NB4 (cell line): Measurements from ENCODE around the gene CHRNB2.
"Not testable (repeated sequence)": the region's sequence is repeated elsewhere in the genome, so short reads cannot be mapped to it uniquely, and the experiment has no call there.

Source experiments
- DNase-seq: peaks from one replicate; pipeline ENCODE4 v3.0.0; 2010; ENCODE audit warnings: low read depth
- H3K4me3 ChIP-seq: one replicate; pipeline ENCODE4 v1.5.1; 2011; ENCODE audit warnings: mild to moderate bottlenecking, low read depth, low read length, moderate library complexity
- CTCF ChIP-seq: IDR thresholded peaks from one replicate; pipeline ENCODE4 v1.5.1; 2012; ENCODE audit warnings: low read depth, low read length
- MAX ChIP-seq: IDR thresholded peaks from 2 replicates; pipeline ENCODE4 v1.6.1; 2011; ENCODE audit warnings: low read depth, low read length
- MYC ChIP-seq: IDR thresholded peaks from 2 replicates; pipeline ENCODE4 v1.6.1; 2011; ENCODE audit warnings: low read depth, low read length
- POLR2A ChIP-seq: IDR thresholded peaks from 2 replicates; pipeline ENCODE4 v1.6.1; 2011; ENCODE audit warnings: mild to moderate bottlenecking; ENCODE audit not compliant: insufficient read length; ENCODE audit errors: extremely low read depth

Gene CHRNB2

DNA sequence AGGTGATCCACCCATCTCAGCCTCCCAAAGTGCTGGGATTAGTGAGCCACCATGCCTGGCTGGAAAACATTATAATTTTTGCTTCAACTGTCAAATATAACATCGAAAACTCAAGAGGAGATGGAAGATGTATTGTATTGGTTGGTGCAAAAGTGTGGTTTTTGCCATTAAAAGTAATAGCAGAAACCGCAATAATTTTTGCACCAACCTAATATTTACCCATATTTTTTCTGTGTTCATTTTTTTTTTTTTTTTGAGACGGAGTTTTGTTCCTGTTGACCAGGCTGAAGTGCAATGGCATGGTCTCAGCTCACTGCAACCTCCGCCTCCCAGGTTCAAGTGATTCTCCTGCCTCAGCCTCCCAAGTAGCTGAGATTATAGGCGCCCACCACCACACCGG, 38.3 kb upstream of the CHRNB2 start:
- H3K4me3 ChIP-seq, result no peak overlapping the region
- DNase-seq, result no peak
- no peak for TF ChIP-seq MAX
- TF ChIP-seq CTCF, result no peak
- TF ChIP-seq POLR2A, result no peak
- TF ChIP-seq MYC, result no peak

DNA sequence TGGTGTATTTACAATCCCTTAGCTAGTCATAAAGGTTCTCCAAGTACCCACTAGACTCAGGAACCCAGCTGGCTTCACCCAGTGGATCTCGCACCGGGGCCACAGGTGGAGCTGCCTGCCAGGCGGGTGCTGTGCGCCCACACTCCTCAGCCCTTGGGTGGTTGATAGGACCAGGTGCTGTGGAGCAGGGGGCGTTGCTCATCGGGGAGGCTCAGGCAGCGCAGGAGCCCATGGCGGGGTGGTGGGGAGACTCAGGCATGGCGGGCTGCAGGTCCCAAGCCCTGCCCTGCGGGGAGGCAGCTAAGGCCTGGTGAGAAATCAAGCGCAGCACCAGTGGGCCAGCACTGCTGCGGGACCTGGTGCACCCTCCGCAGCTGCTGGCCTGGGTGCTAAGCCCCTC, 35.6 kb upstream of the CHRNB2 start:
- not testable (repeated sequence) for DNase-seq, H3K4me3 ChIP-seq

DNA sequence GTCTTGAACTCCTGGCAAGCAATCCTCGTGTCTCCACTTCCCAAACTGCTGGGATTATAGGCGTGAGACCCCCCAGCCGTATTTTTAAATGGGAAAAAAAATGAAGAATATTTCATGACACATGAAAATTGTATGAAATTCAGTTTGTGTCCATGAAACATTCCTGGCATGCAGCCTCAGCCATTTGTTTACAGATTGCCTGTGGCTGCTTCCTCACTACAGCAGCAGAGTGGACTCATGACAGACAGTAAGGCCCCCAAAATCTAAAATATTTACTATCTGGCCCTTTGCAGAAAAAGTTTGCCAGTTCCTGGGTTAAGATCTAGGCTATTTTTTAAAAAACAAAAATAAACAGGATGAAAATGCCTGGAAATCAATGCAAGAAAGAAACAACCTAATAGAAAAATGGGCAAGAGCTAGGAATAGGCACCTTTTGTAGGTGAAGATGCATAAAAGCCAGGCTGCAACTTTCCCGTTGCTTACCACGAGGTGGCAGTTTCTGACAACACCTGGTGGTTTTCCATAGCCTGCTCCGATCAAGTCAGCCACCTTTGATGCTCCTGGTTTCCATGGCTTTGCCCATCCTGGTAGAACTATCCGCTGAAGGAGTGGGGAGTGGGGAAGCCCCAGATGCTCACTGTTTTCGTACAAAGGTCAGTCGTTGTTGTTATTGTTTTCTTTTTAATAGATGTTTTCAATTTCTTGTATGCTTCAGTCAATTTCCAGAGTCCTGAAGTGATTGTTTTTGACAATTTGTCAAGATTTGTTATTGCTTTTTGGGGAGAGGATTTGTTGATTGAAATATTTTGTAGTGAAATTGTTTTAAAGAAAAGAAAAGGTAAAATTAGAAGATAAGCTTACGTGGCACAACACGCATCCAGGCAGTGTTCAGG, 33.4 kb upstream of the CHRNB2 start:
- peak; percentile 46 for TF ChIP-seq MAX
- peak; percentile 31 for TF ChIP-seq CTCF
- no peak for TF ChIP-seq MYC
- no peak for TF ChIP-seq POLR2A
- no peak overlapping the region for H3K4me3 ChIP-seq
- peak; percentile 18 for DNase-seq

GRCh38 chr1:154536570-154536969, 31.0 kb upstream of the CHRNB2 start:
- no peak for DNase-seq
- TF ChIP-seq MAX (no peak), POLR2A (no peak), CTCF (no peak), MYC (no peak)
- no peak overlapping the region for H3K4me3 ChIP-seq

DNA sequence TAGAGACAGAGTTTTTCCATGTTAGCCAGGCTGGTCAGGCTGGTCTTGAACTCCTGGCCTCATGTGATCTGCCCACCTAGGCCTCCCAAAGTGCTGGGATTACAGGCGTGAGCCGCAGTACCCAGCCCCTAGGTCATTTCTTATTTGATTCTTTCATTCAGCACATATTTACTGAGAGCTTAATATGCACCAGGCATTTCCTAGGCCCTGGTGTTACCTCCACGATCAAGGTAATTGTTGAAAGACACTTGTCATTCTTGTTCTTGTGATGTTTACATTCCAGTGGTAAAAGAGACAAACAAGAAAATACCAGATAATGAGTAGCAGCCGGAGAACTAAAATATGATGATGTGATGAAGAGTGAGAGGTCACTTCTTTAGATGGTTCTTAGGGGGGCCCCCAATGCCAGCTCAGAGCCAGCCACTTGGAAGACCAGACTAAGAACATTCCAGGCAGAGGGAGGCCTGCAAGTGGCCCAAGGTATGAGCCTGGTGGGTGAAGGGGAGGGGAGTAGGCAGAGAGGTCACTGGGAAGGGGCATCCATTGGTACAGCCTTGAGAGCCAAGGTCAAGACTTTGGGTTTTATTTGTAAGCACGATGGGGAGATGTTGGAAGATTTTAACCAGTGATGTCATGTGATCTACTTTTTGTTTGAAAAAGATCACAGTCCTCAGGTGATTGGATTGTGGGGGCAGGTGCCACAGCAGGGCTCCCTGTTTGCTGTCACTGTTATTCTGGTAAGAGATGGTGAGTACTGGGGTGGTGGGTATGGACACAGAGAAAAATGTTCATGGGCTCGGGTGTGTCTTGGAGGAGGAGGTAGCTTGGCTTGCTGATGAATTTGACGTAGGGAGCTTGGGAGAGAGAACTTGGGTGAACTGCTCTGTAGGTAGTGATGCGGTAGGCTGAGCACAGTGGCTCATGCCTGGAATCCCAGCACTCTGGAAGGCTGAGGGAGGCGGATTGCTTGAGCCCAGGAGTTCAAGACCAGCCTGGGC, 27.8 kb upstream of the CHRNB2 start:
- TF ChIP-seq MYC, result no peak
- H3K4me3 ChIP-seq, result no peak overlapping the region

DNA sequence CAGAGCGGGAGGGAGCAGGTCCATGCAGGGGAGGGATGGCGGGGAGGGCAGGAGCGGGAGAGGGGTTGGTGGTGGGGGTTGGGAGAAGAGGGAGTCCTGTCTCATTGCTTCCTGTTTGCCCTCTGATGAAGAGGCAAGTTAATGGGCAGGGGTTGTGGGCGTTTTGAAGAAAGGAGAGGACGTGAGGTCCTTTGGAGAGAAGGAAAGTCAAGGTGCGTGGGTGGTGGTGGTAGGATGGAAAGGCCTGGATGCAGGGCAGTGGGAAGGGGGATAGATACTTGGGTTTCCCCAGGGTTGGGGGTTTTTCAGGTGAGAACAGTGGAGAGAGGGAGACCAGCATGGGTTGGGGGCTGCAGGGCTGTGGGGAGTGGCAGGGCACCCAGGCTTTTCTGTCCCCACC, 26.3 kb upstream of the CHRNB2 start:
- DNase-seq, result no peak
- TF ChIP-seq MAX, result no peak
- TF ChIP-seq POLR2A, result no peak
- TF ChIP-seq CTCF, result no peak
- TF ChIP-seq MYC, result no peak
- H3K4me3 ChIP-seq, result no peak overlapping the region

More for the DNA sequence above, 27.8 kb upstream of the CHRNB2 start:
- DNase-seq, result no peak
